Amniotic epithelial cell (primary cell): ENCODE data around the gene C9orf85.

ENCODE experiments used
- DNase-seq: peaks from one replicate; pipeline ENCODE4 v3.0.0-alpha.2; 2010; ENCODE audit warnings: low read depth

C9orf85 gene

GRCh38 chr9:71904076-71904475, 7.4 kb upstream of the C9orf85 start:
- DNase-seq, result no peak

DNA sequence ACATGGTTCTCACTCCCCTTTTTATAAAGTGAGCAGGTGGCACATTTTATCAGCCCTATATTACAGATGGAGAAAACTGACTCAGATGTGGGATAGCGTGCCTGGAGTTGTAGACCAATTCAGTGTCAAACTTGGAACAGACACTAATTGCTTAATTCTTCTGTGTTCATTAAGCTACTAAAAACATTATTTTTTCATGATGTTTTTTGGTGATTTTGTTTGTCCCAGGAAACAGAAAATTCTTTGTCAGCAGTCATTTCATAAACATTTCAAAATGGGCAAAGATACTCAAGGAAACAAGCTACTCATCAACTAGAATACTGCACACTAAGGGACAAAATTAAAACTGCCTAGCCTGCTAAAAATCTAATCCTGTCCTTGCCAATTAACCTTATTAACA, 2.6 kb upstream of the C9orf85 start:
- DNase-seq, result no peak

DNA sequence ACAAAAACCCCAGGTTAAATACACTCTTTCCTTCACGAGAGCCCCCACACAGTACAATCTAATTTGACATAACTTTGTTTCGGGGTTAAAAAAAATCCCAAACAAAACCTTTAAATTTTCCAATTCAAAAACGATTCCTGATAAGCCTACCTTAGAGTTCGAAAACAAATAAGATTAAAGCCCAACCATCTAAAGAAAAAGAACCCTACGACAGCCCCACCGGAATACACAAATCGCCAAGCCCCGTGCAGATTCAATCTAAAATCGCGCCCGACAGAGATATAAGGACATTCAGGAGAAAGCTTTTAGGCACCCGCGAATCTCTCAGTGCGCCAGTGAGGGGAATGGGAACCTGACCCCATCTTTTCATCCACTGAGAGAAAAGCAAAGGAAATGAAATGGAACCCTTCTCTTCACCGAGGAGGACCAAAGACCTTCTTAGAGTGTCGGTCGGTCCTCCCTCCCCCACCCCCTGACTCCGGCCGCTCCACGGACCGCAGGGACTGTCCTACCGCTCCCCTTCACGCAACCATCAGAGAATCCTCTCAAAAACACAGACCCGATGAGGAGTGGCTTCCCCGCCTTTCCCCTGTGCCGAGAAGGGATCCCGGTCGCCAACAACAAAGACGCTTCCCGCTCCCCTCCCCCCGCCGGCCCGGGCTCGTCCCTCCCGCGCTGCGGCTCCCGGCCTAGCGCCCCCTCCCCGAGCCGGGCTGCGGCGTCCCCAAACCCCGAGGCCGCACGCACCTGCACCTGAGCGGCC, 1.4 kb upstream of the C9orf85 start:
- DNase-seq, result peak; percentile 23

DNA sequence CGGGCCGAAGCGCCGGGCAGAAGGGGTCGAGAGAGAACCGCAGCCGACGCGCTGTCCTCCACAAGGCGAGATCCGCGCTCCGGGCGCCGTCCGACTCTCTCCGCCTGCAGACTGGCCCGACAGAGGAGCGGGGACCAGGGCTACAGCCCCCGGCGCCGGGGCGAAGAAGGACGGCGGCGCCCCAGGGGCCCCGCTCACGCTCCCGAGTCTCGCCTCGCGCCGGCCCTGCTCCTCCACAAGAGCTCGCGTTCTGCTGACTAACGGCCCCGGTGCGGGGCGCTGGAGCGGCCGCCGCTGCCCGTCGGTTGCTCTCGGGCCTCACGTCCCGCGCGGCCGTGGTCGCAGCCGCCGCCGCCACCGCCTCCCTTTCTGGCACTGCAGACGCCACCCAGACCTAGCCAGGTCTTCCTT, 784 bp upstream of the C9orf85 start:
- no peak for DNase-seq

GRCh38 chr9:71911908-71912335, 483 bp downstream of the C9orf85 start:
- no peak for DNase-seq

- no peak for DNase-seq
Observed at GRCh38 chr9:71915495-71915894, 4.1 kb downstream of the C9orf85 start.

DNA sequence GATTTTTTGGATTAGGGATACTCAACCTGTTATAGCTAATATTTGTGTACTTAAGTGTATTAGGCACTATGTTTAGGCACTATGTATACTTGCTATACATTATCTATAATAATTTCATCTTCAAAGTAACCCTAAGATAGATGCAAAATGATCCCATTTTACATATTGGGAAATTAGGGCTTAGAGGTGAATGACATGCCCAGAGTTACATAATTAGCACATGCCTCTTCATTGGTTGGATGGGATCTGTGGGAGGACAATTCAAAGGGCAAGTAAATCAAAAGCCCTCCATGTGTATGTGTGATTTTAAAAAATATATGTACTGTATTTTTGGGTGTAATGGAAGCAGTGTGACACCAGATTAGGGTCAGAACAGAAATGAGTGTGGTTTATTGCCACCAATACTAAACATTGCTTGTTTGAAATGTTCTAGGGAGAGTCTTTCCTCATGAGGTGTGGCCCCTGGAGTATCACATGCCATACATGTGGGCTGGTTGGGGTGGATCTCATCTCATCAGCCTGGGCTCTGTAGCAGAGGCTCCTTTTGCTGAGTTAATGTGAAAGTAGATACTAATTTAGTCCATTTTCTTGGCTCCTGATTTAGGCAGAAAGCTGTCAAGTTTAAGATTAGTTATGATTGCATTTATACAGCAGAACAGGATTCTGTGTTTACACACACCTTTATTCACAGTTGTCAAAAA, 5.5 kb downstream of the C9orf85 start:
- DNase-seq, result no peak

- DNase-seq, result no peak
Observed at GRCh38 chr9:71918419-71918818, 7.0 kb downstream of the C9orf85 start.

DNA sequence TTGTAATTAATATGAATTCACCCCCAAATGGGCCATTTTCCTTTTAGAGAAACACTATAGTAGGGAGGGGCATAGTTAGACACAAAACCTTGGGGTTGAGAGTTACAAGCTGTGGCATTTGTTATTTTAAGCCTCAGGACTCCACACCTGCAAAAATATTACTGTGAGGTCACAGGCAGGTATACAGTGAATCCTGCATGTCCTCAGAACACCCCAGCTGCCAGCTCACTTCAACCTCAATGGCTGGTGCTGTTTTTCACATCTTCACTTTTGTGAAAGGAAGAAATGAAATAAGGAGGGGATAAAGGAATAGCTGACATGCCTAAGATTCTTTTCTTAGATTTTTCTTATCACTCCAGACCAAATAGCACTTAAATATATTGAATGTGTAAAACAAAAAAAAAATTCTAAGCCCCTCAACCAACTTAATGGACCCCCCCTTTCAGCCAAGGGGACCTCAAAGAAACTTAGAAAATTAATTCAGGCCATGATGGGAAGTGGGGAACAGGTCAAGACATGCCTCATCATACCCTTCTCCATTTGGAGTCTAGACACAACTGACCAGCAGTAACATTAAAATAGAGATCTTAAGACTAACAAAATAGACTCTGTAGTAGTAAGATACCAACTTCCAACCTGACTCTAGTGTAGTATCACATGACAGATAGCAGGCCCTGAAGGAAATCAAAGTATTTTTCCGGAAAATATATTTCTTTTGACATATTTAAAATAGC, 9.2 kb downstream of the C9orf85 start:
- no peak for DNase-seq

- no peak for DNase-seq
Observed at GRCh38 chr9:71921190-71921814, 9.9 kb downstream of the C9orf85 start.

DNA sequence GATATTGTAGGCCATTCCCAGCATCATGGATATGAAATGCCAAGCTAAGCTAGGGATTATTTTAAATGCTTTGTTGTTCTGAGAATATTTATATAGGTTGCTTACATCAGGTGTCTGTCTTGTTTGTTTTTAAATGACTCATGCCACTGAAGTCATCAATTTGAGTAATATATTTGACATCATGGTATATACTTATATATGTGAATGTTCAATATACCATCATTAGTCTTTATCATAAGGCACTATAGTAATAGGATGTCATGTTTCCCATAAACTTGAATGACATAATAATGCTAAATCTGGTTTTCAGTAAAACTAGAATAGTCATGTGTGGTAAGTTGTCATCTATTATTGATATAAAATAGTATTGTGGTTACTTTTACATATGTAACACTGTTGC, 13.1 kb downstream of the C9orf85 start:
- DNase-seq, result no peak

DNA sequence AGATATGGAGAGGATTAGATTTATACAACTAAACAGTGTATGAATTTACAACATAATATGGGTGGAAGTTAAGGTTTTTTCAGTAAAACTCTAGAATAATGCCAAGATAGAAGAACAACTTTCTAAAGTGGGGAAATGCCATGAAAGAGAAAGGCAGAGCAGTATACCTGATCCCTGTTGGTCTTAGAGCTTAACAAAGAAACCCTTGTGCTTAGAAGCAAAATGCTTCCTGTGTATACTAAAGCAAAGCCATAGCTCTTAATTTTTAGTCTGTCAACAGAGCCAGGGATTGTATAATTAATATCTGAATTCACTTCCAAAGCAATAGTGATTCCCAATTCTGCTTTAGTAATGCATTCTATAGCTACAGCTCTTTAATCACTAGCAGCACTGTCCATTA, 14.4 kb downstream of the C9orf85 start:
- no peak for DNase-seq

GRCh38 chr9:71928376-71928775, 16.9 kb downstream of the C9orf85 start:
- DNase-seq, result no peak

- DNase-seq, result no peak
Observed at GRCh38 chr9:71928806-71929205, 17.4 kb downstream of the C9orf85 start.

- DNase-seq, result peak; percentile 39
Observed at GRCh38 chr9:71929223-71929622, 17.8 kb downstream of the C9orf85 start.

- peak; percentile 55 for DNase-seq
Observed at GRCh38 chr9:71929791-71930440, 18.5 kb downstream of the C9orf85 start.

DNA sequence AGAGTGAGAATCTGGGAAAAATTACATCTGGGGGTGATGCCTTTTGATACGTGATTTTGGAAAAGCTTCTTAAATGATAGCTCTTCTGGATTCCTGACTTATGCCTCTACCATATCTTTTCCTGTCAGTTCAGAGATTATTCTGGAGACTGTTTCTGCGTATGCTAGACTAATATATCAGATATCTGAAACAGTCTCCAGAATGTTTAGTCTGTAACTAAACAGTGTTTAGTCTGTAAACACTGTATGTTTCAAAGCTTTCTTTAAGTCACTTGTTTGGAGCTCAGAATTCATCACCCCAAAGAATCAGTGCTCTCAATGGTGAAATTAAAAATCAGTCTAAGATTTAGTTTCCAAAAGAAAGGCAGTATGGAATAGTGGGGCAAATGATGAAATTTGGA, 19.7 kb downstream of the C9orf85 start:
- DNase-seq, result peak; percentile 21

DNA sequence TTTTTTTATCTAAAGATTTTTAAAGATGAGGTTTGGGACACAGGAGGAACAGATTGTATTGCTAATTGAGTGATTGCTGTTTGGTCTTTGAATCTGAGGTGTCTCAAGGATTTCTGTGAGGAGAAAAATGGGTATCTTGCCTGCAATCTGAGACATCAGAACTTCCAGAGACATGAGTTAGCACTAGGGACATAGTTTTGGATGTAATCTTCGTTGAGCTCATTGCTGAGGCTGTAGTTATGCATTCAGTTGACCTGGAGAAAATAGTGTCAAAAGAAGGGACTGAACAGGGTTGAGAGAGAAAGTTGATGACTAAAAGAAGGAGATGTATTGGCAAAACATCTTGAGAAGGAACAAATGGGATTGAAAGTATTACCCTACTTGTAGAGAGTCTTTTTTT, 24.6 kb downstream of the C9orf85 start:
- no peak for DNase-seq

DNA sequence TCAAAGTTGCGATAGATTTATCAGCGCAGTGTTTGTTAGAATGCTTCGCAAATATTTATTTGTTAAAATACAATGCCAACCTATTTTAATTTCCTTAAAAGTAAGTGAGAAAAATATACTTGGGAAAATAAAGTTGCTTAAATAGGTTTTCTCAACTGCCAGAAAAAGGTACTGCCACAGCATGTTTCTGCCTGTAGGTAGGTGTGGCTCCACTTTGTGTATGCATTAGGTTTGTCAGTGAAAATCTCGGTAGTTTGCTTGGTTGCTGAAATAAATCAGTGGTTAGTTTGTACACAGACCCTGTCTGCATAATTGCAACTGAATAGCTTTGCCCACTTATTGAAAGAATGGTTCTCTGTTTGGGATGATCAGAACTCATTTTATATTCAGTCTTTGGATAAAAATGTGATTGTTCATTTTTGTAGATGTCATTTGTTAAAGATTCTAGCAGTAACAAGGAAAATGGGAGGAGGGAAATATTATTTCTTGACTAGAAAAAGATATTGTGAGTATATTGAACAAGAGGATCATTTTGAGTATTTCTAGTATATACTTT, 25.7 kb downstream of the C9orf85 start:
- DNase-seq, result no peak

GRCh38 chr9:71937898-71938297, 26.5 kb downstream of the C9orf85 start:
- DNase-seq, result no peak

GRCh38 chr9:71941060-71941568, 29.7 kb downstream of the C9orf85 start:
- DNase-seq, result peak; percentile 45
